HepG2 (cell line): Measurements from ENCODE around the gene ITM2B. TPM values are rescaled to one million over a fixed set of nuclear protein-coding genes. Genes with fewer than 3 reads are reported as not detected.

Experiments used
- ATAD3A ChIP-seq: sonication (generic); formaldehyde crosslinking; IDR thresholded peaks from 2 replicates; pipeline ENCODE4 v1.4.0; 2020; ENCODE audit warnings: missing genetic modification reagents
- DNMT1 ChIP-seq: sonication (generic); formaldehyde crosslinking; IDR thresholded peaks from 2 replicates; pipeline ENCODE4 v1.5.1; 2020; ENCODE audit warnings: mild to moderate bottlenecking, missing genetic modification reagents
- EEA1 ChIP-seq: sonication (generic); formaldehyde crosslinking; IDR thresholded peaks from 2 replicates; pipeline ENCODE4 v1.5.1; 2020; ENCODE audit warnings: mild to moderate bottlenecking, missing genetic modification reagents, borderline replicate concordance
- KDM1A ChIP-seq: IDR thresholded peaks from 2 replicates; pipeline ENCODE4 v1.6.1; 2016; ENCODE audit warnings: missing compliant biosample characterization
- KDM2A ChIP-seq: sonication (generic); formaldehyde crosslinking; IDR thresholded peaks from 2 replicates; pipeline ENCODE4 v1.4.0; 2020; ENCODE audit warnings: low read depth, missing genetic modification reagents, borderline replicate concordance
- KLF13 ChIP-seq: sonication (generic); formaldehyde crosslinking; IDR thresholded peaks from 2 replicates; pipeline ENCODE4 v1.4.0; 2020; ENCODE audit warnings: mild to moderate bottlenecking, missing genetic modification reagents
- NFKB2 ChIP-seq: sonication (generic); formaldehyde crosslinking; IDR thresholded peaks from 2 replicates; pipeline ENCODE4 v1.4.0; 2020; ENCODE audit warnings: missing genetic modification reagents, borderline replicate concordance
- NR2F6 ChIP-seq, 2 experiments: IDR thresholded peaks; 2 replicates each; pipeline ENCODE4 v1.6.1; 2016; ENCODE audit warnings: antibody characterized with exemption in 1 of 2, mild to moderate bottlenecking in 1 of 2
- PHF20 ChIP-seq: sonication (generic); formaldehyde crosslinking; IDR thresholded peaks from 2 replicates; pipeline ENCODE4 v1.5.0; 2020; ENCODE audit warnings: mild to moderate bottlenecking, missing genetic modification reagents
- SIX1 ChIP-seq: sonication (generic); formaldehyde crosslinking; IDR thresholded peaks from 2 replicates; pipeline ENCODE4 v1.4.0; 2020; ENCODE audit warnings: missing genetic modification reagents, borderline replicate concordance
- ZFP36L2 ChIP-seq: sonication (generic); formaldehyde crosslinking; IDR thresholded peaks from 2 replicates; pipeline ENCODE4 v1.4.0; 2020; ENCODE audit warnings: missing genetic modification reagents
- ZNF317 ChIP-seq: sonication (generic); formaldehyde crosslinking; IDR thresholded peaks from 2 replicates; pipeline ENCODE4 v1.5.0; 2020; ENCODE audit warnings: mild to moderate bottlenecking, missing genetic modification reagents
- ZNF33A ChIP-seq: sonication (generic); formaldehyde crosslinking; IDR thresholded peaks from 2 replicates; pipeline ENCODE4 v1.5.1; 2020; ENCODE audit warnings: missing genetic modification reagents, mild to moderate bottlenecking, moderate library complexity, borderline replicate concordance
- ZNF430 ChIP-seq: sonication (generic); formaldehyde crosslinking; IDR thresholded peaks from 2 replicates; pipeline ENCODE4 v1.9.0; 2021; ENCODE audit warnings: mild to moderate bottlenecking, missing genetic modification reagents
- ZNF660 ChIP-seq: sonication (generic); formaldehyde crosslinking; IDR thresholded peaks from 2 replicates; pipeline ENCODE4 v1.5.1; 2020; ENCODE audit warnings: mild to moderate bottlenecking, low read depth, missing genetic modification reagents, borderline replicate concordance
- ZNF7 ChIP-seq: IDR thresholded peaks from 2 replicates; pipeline ENCODE4 v1.6.1; 2016; ENCODE audit warnings: missing biosample characterization, missing genetic modification reagents
- ZNF878 ChIP-seq: sonication (generic); formaldehyde crosslinking; IDR thresholded peaks from 2 replicates; pipeline ENCODE4 v1.8.1; 2023; ENCODE audit warnings: mild to moderate bottlenecking, missing genetic modification reagents, moderate library complexity
- polyA plus RNA-seq, 8 experiments: library from polyadenylated mRNA; depleted of rRNA in 3 of 8; stranded (reverse) in 7 of 8; unstranded in 1 of 8; fragments of >200 nt; fragmentation: Illumina TruSeq in 4 of 8; extraction: Trizol in 4 of 8; gene quantifications; 2 replicates each; pipeline versions ENCODE4 v1.2.1 to v1.2.3, GENCODE V29; 2011 to 2016; ENCODE audit warnings: low read depth in 4 of 8, missing spikeins in 1 of 8, mixed read lengths in 1 of 8; ENCODE audit not compliant: insufficient read depth in 1 of 8
- total RNA-seq, 5 experiments: library from RNA; depleted of rRNA; stranded (reverse); fragments of >200 nt; fragmentation: Illumina TruSeq; extraction: Trizol; gene quantifications; 2 replicates each; pipeline ENCODE4 v1.2.3, GENCODE V29; 2016; ENCODE audit warnings: low read depth in 1 of 5
- TF ChIP-seq, protein P1 (sequence below): sonication (generic); formaldehyde crosslinking; IDR thresholded peaks from 2 replicates; pipeline ENCODE4 v1.9.0; 2021; ENCODE audit warnings: missing genetic modification reagents, mild to moderate bottlenecking, borderline replicate concordance
- TF ChIP-seq, protein P2 (sequence below): sonication (generic); formaldehyde crosslinking; IDR thresholded peaks from 2 replicates; pipeline ENCODE4 v1.5.0; 2020; ENCODE audit warnings: missing genetic modification reagents
- TF ChIP-seq, protein P3 (sequence below): IDR thresholded peaks from 2 replicates; pipeline ENCODE4 v1.6.1; 2016; ENCODE audit warnings: low read depth
- TF ChIP-seq, protein P4 (sequence below): sonication (generic); formaldehyde crosslinking; IDR thresholded peaks from 2 replicates; pipeline ENCODE4 v1.5.1; 2020; ENCODE audit warnings: missing genetic modification reagents, mild to moderate bottlenecking, borderline replicate concordance
- TF ChIP-seq, protein P5 (sequence below): IDR thresholded peaks from 2 replicates; pipeline ENCODE4 v1.6.1; 2016; ENCODE audit warnings: low read depth, control low read depth

The ITM2B gene
- total and polyA plus RNA-seq, 2 of the 13 experiments (the other 11 are each of a cell fraction or from before 2014, with no cell fraction given), result 158 to 373 TPM

DNA sequence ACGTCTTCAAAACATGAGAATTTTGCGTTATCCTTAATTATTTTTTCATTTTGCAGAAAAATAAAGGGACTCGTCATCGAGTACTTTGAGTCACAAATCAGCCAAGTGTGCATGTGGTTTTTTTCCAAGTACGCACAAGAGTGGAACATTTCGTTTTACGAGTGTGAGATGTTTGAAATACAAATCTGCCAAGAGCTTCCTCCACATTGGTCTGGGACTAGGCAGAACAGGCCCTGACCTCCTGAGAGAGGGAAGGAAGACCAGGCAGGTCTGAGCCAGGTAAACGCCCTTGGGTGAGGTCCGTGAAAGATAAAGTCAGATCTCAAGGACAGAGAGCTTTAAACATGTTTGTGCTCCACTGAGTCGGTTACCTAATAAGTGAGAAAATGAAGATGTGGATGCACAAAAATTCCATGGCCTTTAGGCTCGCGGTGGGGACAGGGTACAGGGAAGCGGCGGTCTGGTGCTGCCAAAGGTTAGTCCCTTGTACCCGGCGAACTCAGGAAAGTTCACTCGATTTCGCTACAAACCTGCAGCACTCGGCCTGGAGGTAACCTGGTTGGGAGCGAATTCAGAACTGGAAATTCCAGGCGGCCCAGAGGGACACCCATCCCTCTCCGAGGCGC, 473 bp upstream of the ITM2B start (continued):
- TF ChIP-seq, protein P1, sequence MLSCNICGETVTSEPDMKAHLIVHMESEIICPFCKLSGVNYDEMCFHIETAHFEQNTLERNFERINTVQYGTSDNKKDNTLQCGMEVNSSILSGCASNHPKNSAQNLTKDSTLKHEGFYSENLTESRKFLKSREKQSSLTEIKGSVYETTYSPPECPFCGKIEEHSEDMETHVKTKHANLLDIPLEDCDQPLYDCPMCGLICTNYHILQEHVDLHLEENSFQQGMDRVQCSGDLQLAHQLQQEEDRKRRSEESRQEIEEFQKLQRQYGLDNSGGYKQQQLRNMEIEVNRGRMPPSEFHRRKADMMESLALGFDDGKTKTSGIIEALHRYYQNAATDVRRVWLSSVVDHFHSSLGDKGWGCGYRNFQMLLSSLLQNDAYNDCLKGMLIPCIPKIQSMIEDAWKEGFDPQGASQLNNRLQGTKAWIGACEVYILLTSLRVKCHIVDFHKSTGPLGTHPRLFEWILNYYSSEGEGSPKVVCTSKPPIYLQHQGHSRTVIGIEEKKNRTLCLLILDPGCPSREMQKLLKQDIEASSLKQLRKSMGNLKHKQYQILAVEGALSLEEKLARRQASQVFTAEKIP, result no peak
- TF ChIP-seq, protein P2, sequence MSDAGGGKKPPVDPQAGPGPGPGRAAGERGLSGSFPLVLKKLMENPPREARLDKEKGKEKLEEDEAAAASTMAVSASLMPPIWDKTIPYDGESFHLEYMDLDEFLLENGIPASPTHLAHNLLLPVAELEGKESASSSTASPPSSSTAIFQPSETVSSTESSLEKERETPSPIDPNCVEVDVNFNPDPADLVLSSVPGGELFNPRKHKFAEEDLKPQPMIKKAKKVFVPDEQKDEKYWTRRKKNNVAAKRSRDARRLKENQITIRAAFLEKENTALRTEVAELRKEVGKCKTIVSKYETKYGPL, result 0 out of 2 replicates have a peak, but pooled peaks have one; percentile 53
- TF ChIP-seq ZNF317 (CRISPR knock-in tag) (no peak), NFKB2 (CRISPR knock-in tag) (no peak), PHF20 (CRISPR knock-in tag) (no peak; the same call in 1 of the 2 replicates), ZNF878 (CRISPR knock-in tag) (0 out of 2 replicates have a peak, but pooled peaks have one; percentile 30), ZNF33A (CRISPR knock-in tag) (no peak), ZNF7 (no peak), NR2F6 (IDR thresholded peaks at IDR 0.05) (peak; percentile 26; the same call in 1 of the 2 replicates), NR2F6 (CRISPR knock-in tag; IDR thresholded peaks at IDR 0.05) (0 out of 2 replicates have a peak, but pooled peaks have one; percentile 5), DNMT1 (CRISPR knock-in tag) (no peak), KLF13 (no peak), ZFP36L2 (no peak), EEA1 (CRISPR knock-in tag) (no peak), ZNF660 (no peak), SIX1 (CRISPR knock-in tag) (no peak), KDM2A (peak; percentile 38; the same call in 1 of the 2 replicates), ZNF430 (peak; percentile 13), ATAD3A (CRISPR knock-in tag) (no peak), KDM1A (CRISPR knock-in tag) (no peak)
- TF ChIP-seq, protein P3, sequence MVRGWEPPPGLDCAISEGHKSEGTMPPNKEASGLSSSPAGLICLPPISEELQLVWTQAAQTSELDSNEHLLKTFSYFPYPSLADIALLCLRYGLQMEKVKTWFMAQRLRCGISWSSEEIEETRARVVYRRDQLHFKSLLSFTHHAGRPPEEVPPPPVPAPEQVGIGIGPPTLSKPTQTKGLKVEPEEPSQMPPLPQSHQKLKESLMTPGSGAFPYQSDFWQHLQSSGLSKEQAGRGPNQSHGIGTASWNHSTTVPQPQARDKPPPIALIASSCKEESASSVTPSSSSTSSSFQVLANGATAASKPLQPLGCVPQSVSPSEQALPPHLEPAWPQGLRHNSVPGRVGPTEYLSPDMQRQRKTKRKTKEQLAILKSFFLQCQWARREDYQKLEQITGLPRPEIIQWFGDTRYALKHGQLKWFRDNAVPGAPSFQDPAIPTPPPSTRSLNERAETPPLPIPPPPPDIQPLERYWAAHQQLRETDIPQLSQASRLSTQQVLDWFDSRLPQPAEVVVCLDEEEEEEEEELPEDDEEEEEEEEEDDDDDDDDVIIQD (CRISPR knock-in tag), result no peak
- TF ChIP-seq, protein P4, sequence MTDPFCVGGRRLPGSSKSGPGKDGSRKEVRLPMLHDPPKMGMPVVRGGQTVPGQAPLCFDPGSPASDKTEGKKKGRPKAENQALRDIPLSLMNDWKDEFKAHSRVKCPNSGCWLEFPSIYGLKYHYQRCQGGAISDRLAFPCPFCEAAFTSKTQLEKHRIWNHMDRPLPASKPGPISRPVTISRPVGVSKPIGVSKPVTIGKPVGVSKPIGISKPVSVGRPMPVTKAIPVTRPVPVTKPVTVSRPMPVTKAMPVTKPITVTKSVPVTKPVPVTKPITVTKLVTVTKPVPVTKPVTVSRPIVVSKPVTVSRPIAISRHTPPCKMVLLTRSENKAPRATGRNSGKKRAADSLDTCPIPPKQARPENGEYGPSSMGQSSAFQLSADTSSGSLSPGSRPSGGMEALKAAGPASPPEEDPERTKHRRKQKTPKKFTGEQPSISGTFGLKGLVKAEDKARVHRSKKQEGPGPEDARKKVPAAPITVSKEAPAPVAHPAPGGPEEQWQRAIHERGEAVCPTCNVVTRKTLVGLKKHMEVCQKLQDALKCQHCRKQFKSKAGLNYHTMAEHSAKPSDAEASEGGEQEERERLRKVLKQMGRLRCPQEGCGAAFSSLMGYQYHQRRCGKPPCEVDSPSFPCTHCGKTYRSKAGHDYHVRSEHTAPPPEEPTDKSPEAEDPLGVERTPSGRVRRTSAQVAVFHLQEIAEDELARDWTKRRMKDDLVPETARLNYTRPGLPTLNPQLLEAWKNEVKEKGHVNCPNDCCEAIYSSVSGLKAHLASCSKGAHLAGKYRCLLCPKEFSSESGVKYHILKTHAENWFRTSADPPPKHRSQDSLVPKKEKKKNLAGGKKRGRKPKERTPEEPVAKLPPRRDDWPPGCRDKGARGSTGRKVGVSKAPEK (CRISPR knock-in tag), result no peak; the same call in 1 of the 2 replicates
- TF ChIP-seq, protein P5, sequence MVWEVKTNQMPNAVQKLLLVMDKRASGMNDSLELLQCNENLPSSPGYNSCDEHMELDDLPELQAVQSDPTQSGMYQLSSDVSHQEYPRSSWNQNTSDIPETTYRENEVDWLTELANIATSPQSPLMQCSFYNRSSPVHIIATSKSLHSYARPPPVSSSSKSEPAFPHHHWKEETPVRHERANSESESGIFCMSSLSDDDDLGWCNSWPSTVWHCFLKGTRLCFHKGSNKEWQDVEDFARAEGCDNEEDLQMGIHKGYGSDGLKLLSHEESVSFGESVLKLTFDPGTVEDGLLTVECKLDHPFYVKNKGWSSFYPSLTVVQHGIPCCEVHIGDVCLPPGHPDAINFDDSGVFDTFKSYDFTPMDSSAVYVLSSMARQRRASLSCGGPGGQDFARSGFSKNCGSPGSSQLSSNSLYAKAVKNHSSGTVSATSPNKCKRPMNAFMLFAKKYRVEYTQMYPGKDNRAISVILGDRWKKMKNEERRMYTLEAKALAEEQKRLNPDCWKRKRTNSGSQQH (CRISPR knock-in tag), result peak; percentile 40; the same call in 1 of the 2 replicates
